ENCODE data around the gene ACAA2. TPM values are rescaled to one million over a fixed set of nuclear protein-coding genes. Genes with fewer than 3 reads are reported as not detected.

Gene ACAA2
- total RNA-seq, 1 experiment from 2014 or later = 136 TPM

- TF ChIP-seq E2F4 (CRISPR knock-in tag; IDR thresholded peaks at IDR 0.05; ENCODE audit: borderline replicate concordance, low read depth) = no peak
- TF ChIP-seq, protein P1, sequence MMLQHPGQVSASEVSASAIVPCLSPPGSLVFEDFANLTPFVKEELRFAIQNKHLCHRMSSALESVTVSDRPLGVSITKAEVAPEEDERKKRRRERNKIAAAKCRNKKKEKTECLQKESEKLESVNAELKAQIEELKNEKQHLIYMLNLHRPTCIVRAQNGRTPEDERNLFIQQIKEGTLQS (CRISPR knock-in tag; conservative IDR thresholded peaks at IDR 0.05) = no peak
- TF ChIP-seq, protein P2, sequence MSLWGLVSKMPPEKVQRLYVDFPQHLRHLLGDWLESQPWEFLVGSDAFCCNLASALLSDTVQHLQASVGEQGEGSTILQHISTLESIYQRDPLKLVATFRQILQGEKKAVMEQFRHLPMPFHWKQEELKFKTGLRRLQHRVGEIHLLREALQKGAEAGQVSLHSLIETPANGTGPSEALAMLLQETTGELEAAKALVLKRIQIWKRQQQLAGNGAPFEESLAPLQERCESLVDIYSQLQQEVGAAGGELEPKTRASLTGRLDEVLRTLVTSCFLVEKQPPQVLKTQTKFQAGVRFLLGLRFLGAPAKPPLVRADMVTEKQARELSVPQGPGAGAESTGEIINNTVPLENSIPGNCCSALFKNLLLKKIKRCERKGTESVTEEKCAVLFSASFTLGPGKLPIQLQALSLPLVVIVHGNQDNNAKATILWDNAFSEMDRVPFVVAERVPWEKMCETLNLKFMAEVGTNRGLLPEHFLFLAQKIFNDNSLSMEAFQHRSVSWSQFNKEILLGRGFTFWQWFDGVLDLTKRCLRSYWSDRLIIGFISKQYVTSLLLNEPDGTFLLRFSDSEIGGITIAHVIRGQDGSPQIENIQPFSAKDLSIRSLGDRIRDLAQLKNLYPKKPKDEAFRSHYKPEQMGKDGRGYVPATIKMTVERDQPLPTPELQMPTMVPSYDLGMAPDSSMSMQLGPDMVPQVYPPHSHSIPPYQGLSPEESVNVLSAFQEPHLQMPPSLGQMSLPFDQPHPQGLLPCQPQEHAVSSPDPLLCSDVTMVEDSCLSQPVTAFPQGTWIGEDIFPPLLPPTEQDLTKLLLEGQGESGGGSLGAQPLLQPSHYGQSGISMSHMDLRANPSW (CRISPR knock-in tag; conservative IDR thresholded peaks at IDR 0.05; ENCODE audit: low read depth) = no peak
- no peak for TF ChIP-seq SMAD3 (CRISPR knock-in tag; IDR thresholded peaks at IDR 0.05; ENCODE audit: borderline replicate concordance)
- no peak for TF ChIP-seq NFATC4 (CRISPR knock-in tag; IDR thresholded peaks at IDR 0.05)
- TF ChIP-seq PREB (CRISPR knock-in tag; IDR thresholded peaks at IDR 0.05; ENCODE audit: borderline replicate concordance) = no peak
- TF ChIP-seq ZNF671 (CRISPR knock-in tag; IDR thresholded peaks at IDR 0.05) = no peak
- TF ChIP-seq ZNF232 (CRISPR knock-in tag; IDR thresholded peaks at IDR 0.05) = no peak
- no peak for TF ChIP-seq USF1 (CRISPR knock-in tag; IDR thresholded peaks at IDR 0.05)
- TF ChIP-seq CREM (CRISPR knock-in tag; IDR thresholded peaks at IDR 0.05) = no peak
- TF ChIP-seq ZNF425 (CRISPR knock-in tag; conservative IDR thresholded peaks at IDR 0.05) = no peak
- TF ChIP-seq ZNF138 (CRISPR knock-in tag; conservative IDR thresholded peaks at IDR 0.05) = no peak
- no peak for TF ChIP-seq GTF2I (CRISPR knock-in tag; conservative IDR thresholded peaks at IDR 0.05)
- no peak for TF ChIP-seq RORB (CRISPR knock-in tag; IDR thresholded peaks at IDR 0.05)
These were observed 42.5 kb upstream of the ACAA2 start (continued) for GRCh38 chr18:49855711-49856415.

GRCh38 chr18:49854681-49855080, 41.3 kb upstream of the ACAA2 start:
- no peaks in the 10 kb centered on the region for H3K36me3 Mint-ChIP-seq
- no peak for DNase-seq (ENCODE audit: low spot score)

More at GRCh38 chr18:49854681-49855080, 41.3 kb upstream of the ACAA2 start:
- Mint-ChIP-seq H3K4me1 (peaks cover 16% of the 10 kb centered on the region), H3K9me3 (no peaks in the 10 kb centered on the region), H3K27ac (no peak overlapping the region), H3K27me3 (ENCODE audit: low read depth) (no peaks in the 10 kb centered on the region), H3K4me3 (no peak overlapping the region)
- TF ChIP-seq MLX (CRISPR knock-in tag; IDR thresholded peaks at IDR 0.05) = no peak
- TF ChIP-seq OVOL2 (CRISPR knock-in tag; IDR thresholded peaks at IDR 0.05; ENCODE audit: borderline replicate concordance) = no peak
- no peak for TF ChIP-seq JAZF1 (CRISPR knock-in tag; IDR thresholded peaks at IDR 0.05)
- TF ChIP-seq, protein P3, sequence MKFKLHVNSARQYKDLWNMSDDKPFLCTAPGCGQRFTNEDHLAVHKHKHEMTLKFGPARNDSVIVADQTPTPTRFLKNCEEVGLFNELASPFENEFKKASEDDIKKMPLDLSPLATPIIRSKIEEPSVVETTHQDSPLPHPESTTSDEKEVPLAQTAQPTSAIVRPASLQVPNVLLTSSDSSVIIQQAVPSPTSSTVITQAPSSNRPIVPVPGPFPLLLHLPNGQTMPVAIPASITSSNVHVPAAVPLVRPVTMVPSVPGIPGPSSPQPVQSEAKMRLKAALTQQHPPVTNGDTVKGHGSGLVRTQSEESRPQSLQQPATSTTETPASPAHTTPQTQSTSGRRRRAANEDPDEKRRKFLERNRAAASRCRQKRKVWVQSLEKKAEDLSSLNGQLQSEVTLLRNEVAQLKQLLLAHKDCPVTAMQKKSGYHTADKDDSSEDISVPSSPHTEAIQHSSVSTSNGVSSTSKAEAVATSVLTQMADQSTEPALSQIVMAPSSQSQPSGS (CRISPR knock-in tag; IDR thresholded peaks at IDR 0.05; ENCODE audit: borderline replicate concordance, low read depth) = no peak
- TF ChIP-seq TEAD4 (CRISPR knock-in tag; IDR thresholded peaks at IDR 0.05) = no peak
- no peak for TF ChIP-seq ZNF671 (CRISPR knock-in tag; IDR thresholded peaks at IDR 0.05)
- ChIA-PET POLR2A (no interaction called here), CTCF (interaction anchor here (0.8 kb wide), 1 partner anchor 349 kb away, joined by 3 read pairs; no protein-coding TSS in a partner anchor)
- no peak for ATAC-seq

Data from WTC11 (cell line).